ENCODE results near the gene RAB15. TPM values are rescaled to one million over a fixed set of nuclear protein-coding genes. Genes with fewer than 3 reads are reported as not detected.

Gene RAB15
- total RNA-seq, 1 donor from 2014 or later, result 6.8 TPM

DNA sequence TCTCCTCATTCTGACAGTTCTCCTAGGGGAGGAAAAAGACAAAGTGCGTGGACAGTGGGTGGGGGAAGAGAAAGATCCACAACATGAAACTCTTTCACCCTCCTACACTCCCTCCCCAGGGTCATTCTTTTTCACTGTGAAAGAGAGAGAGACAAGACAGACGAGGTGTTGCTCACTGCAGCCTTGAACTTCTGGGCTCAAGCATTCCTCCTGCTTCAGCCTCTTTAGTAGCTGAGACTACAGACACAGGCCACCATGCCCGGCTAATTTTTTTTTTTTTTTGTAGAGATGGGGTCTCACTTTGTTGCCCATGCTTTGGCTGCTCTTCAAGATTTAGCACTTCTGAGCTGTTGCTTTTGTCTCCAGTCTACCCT lies 32.3 kb downstream of the RAB15 start:
- DNase-seq (ENCODE audit: low spot score) (no peak), ATAC-seq (no peak)

DNA sequence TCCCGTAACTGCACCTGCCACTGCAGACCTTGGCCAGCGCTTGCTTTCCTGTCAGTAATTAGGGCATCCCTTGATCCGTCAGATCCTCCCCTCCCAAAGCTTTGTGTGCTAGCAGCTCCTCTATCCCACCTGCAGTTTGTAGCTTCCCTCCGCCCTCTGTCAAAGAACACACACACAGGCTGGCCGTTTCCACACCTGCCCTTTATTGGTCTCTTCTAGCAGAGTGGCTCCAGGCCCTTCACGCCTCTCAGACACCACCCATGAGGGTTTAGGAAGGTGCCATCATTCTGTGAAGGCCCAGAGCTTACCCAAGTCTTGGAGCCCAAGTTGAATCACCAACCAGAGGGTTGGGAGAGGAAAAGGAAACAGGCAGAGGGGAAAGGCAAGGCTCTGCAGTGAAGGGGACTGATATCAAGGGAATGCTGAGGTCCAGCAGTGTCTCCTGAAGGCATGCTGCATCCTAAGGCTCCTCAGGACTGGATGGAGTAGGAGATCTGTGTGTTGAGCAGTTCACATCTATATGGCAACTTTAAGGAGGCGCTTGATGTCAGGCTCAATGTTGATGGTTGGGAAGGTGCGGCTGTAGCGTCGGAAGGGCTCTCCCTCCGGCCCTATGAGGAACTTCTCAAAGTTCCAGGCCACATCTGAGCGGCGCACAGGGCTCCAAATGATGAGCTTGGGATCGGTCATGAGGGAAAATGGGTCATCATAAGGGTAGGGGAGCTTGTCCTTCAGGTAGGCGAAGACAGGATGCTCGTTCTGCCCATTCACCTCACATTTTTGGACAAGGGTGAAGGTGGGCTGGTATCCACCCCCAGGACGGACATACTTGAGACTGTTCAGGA lies 32.9 kb downstream of the RAB15 start:
- ATAC-seq (no peak), DNase-seq (ENCODE audit: low spot score) (no peak)

- DNase-seq (ENCODE audit: low spot score), result no peak
- peak; percentile 50 for ATAC-seq
These were observed 34.3 kb downstream of the RAB15 start for GRCh38 chr14:64937821-64938193.

- ATAC-seq (no peak), DNase-seq (ENCODE audit: low spot score) (no peak)
These were observed 34.8 kb downstream of the RAB15 start for GRCh38 chr14:64937171-64937820.

DNA sequence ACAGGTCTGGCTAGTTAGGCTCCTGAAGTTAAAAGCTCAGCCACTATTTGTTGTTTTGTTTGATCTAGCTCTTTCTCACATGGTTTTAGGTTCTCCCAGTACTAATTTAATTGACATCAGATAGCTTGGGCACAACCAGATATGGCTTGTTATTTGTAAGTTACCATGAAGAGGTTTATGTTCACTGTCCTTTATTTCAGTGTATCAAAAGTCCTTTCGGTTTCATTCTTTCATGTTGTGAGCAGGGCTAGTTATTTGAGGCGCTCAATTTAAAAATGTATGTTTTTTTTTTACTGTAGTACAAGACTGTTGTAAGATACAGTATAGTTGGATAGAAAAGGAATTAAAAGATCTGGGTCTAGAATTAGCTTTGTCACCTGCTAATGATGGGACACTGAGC lies 36.6 kb downstream of the RAB15 start:
- DNase-seq (ENCODE audit: low spot score) (no peak), ATAC-seq (no peak)

- DNase-seq (ENCODE audit: low spot score) (no peak), ATAC-seq (no peak)
These were observed 37.7 kb downstream of the RAB15 start for GRCh38 chr14:64934338-64934929.

- ATAC-seq (peak; percentile 49), DNase-seq (ENCODE audit: low spot score) (no peak)
These were observed 39.9 kb downstream of the RAB15 start for GRCh38 chr14:64932231-64932630.

DNA sequence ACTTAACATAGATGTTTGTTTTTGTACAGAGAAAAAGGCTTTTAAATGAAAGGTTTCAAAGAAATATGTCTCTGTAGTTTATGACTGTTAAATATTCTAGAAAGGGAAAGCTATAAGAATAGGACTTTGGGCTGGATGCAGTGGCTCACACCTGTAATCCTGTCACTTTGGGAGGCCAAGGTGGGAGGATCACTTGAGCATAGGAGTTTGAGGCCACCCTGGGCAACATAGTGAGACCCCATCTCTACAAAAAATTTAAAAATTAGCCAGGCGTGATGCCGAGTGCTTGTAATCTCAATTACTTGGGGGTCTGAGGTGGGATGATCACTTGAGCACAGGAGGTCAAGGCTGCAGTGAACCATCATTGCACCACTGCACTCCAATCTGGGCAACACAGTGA lies 41.0 kb downstream of the RAB15 start:
- DNase-seq (ENCODE audit: low spot score), result no peak
- ATAC-seq, result peak; percentile 50

- ATAC-seq (peak; percentile 75), DNase-seq (ENCODE audit: low spot score) (no peak)
These were observed 41.9 kb downstream of the RAB15 start for GRCh38 chr14:64930085-64930843.

DNA sequence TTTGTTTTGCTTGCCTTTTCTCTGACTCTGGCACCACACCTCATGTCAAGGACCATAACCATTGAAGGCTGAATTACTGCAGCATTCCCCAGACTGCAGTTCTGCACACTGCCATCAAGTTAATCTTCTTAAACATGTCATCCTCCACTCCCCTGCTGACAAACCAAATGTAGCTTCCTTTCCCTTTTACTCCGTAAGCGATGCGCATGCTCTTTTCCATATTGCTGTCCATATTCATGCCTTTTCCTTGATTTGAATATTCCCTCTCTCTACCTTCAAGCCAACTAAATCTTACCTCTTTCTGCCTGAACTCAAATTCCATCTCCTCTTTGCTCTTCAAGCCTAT lies 43.1 kb downstream of the RAB15 start:
- ATAC-seq (no peak), DNase-seq (ENCODE audit: low spot score) (no peak)

DNA sequence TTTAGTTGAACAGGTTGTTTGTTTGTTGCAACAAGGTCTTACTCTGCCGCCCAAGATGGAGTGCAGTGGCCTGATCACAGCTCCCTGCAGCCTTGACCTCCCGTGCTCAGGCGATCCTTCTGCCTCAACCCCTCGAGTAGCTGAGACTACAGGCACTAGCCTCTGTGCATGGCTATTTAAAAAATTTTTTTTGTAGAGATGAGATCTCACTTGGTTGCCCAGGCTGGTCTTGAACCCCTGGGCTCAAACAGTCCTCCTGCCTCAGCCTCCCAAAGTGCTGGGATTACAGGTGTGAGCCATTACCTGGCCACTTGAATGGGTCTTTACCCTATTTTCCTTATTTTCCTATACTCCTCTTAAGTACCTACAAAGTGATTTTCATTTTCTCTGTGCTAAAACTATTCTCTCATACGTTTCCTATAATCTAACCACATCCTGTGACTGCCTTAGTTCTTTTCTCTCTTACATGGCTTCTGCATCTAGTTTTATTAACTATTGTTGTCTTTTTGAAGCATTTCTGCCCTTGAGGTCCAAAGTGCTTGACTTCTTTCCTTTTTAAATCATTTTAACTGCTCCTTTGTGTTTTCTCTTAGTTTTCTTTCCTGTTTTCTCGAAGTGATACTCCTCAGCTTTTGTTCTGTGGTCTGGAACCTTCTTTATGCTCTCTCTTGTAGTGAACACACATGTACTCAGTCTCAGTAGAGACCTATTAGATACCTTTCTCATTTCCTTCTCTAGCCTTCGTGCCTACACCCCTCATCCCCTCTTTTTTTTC lies 43.7 kb downstream of the RAB15 start:
- ATAC-seq (no peak), DNase-seq (ENCODE audit: low spot score) (no peak)

- no peak for ATAC-seq
- DNase-seq (ENCODE audit: low spot score), result no peak
These were observed 45.1 kb downstream of the RAB15 start for GRCh38 chr14:64927031-64927430.

GRCh38 chr14:64926398-64926995 lies 45.6 kb downstream of the RAB15 start:
- DNase-seq (ENCODE audit: low spot score) (no peak), ATAC-seq (no peak)

GRCh38 chr14:64923015-64923414 lies 49.1 kb downstream of the RAB15 start:
- no peak for ATAC-seq
- no peak for DNase-seq (ENCODE audit: low spot score)

DNA sequence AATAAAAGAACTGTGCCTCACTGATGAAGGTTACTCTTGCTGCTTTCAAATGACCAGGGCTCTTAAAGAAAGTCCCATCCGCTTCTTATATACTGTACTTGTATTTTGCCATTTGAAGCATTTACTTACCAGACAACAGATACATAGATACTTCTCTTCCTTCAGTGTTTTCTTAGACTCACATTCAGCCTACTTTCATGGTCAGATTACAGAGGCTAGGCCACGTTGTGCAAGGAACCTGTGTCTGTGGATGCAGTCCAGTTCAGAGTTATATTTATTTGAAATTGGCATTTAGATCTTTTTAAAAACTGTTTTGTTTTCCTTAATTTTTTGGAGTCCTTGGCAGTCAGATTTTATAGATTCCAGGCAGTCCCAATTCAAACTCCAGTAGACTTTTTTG lies 51.7 kb downstream of the RAB15 start:
- no peak for ATAC-seq

DNA sequence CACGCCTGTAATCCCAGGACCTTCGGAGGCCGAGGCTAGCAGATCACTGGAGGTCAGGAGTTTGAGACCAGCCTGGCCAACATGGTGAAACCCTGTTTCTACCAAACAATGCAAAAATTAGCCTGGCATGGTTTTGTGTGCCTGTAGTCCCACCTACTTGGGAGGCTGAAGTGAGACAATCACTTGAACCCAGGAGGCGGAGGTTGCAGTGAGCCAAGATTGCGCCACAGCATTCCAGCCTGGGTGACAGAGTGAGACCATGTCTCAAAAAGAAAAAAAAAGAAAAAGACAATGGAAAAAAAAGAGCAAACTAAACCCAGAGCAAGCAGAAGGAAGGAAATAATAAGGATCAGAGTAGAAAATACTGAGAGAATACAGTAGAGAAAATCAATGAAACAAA lies 52.5 kb downstream of the RAB15 start:
- ATAC-seq, result no peak
- DNase-seq (ENCODE audit: low spot score), result no peak

More for the DNA sequence above, 51.7 kb downstream of the RAB15 start:
- DNase-seq (ENCODE audit: low spot score), result no peak

GRCh38 chr14:64919215-64919614 lies 52.9 kb downstream of the RAB15 start:
- no peak for ATAC-seq
- no peak for DNase-seq (ENCODE audit: low spot score)

DNA sequence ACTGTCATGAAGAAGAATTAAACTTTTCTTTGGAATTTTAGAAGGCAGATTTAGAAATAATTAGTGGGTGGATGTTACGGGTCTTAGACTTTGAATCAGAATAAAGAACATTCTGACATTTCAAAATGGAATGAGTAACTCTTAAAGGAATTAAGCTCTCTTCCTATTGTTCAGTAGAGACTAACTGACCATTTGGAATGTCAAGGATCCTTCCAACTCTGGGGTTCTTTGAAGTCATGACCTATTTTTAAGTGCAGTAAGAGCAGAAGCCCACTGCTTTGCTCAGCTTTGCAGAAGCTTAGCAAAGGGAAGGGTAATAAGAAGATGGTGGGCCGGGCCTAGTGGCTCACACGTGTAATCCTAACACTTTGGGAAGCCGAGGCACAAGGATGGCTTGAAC lies 53.9 kb downstream of the RAB15 start:
- ATAC-seq, result no peak
- DNase-seq (ENCODE audit: low spot score), result no peak

DNA sequence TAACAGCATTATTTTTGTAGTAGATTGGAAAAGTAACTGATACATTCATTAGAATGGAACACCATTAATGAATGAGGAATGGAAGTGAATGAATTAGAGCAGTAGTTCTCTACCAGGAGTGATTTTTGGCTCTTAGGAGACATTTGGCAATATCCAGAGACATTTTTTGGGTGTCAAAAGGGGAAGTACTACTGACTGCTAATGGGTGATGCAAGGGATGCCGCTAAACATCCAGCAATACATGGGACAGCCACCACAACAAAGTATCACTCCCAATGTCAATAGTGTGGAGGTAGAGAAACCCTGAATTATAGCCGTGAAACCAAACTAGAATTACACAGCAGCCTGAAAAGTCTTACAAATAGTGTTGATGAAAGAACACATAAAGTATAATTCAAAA lies 56.3 kb downstream of the RAB15 start:
- ATAC-seq, result no peak
- no peak for DNase-seq (ENCODE audit: low spot score)

DNA sequence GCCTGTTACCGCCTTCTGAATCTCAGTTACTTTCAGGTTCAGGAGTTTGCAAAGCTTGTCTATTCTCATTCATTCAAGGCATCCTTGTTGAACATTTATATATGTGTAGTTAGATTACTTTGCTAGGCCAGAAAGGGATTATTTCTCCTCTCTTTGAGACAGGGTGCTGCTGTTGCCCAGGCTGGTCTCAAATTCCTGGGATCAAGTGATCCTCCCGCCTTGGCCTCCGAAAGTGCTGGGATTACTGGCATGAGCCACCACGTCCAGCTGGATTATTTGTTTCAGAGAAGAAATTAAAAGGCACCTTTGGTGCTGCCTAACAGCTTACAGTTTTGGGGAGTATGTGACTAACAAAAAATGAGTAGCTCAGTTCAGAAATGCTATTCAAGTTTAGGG lies 57.1 kb downstream of the RAB15 start:
- DNase-seq (ENCODE audit: low spot score) (no peak), ATAC-seq (no peak)

Data from left lobe of liver (tissue), 2 donors.